GM15510 (cell line): Measurements from ENCODE around the gene RBM20.

ENCODE experiments used
- POLR2A ChIP-seq: IDR thresholded peaks from 3 replicates; pipeline ENCODE4 v1.6.1; 2011; ENCODE audit warnings: borderline replicate concordance; ENCODE audit not compliant: insufficient read length; ENCODE audit errors: extremely low read depth

Gene RBM20

DNA sequence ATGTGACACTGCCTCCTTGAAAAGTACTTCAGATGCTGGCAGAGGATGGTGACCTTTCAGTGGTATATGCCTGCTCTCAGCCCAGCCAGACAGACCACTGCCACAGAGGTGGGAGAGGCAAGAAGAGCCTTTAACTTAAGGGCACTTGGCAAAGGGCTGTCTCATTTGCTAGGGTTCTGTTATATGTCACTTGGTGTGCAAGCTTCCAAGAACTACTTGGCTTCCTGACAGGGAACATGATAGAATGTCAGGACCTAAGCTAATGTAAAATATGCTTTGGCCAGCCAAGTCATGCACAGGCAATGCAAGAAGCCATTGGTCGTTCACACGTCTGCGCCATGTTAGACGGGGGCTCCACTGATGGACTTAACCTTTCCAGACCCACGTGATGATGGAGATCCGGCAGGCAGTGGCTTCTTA lies 54.7 kb downstream of the RBM20 start:
- no peak for TF ChIP-seq POLR2A

DNA sequence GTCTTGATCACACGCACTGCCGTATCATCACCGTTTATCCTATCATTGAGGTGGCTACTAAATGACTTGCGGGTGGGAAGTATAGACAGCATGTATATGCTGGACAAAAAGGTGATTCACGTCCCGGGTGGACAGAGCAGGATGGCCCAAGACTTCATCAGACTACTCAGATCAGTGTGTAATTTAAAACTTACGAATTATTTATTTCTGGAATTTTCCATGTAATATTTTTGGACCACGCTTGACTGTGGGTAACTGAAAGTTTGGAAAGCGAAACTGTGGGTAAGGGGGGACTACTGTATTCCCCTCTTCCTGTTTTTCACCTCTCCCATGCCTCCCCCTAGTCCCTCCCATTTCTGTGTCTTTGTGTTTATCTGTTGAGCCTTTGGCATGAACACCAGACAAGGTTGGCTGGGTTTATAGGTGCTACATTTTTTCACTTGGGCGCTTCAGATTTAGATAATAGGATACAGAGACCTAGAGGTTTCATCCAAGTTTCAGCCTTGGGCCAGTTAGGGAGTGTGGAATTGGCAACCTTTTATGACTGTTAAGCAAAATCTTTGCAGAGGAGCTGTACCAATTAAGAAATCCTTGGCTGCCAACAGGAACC lies 55.8 kb downstream of the RBM20 start:
- TF ChIP-seq POLR2A: no peak

DNA sequence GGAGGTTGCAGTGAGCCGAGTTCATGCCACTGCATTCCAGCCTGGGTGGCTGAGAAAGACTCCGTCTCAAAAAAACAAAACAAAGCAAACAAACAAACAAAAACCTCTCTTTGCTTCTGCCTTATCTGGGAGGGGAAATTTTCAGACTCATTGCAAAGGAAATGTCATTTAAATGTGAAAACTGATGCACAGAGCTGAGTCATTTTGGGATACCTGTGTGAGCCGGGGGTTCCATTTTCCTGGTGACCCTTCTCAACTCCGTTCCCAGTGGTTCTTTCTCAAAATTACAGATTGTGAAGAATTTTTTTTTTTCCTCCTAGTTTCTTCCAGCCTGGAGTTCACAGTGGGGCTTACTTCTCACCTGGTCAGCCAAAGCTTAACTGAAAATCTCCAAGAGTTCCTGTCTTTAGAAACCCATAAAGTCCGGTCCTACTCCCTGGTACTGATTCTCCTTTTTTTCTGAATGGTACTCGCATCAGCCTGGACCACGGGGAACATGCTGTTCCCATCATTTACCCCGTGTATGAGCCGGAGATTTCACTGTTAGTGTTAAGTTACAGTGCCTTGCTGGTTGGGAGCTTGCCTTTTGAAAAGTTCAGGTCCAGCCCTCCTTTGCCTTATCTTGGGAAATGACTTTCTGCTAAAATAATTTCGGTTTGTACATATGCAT lies 56.9 kb downstream of the RBM20 start:
- no peak for TF ChIP-seq POLR2A

DNA sequence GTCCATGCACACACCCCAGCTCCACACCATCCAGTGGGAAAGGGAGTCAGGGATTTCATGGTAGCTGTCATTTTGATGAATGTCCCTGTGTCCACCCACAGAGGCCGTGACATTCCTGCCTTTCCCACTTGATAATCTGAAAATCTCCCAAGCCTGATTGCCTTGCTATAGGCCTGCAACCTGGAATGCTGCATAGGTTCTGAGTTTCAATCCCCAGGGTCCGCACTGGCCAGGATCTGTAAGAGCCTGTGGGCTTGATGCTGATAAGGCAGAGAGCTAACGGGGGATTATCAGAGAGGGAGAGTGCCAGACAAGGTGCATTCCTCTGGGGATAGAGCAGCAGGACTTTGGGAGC lies 57.5 kb downstream of the RBM20 start:
- no peak for TF ChIP-seq POLR2A

DNA sequence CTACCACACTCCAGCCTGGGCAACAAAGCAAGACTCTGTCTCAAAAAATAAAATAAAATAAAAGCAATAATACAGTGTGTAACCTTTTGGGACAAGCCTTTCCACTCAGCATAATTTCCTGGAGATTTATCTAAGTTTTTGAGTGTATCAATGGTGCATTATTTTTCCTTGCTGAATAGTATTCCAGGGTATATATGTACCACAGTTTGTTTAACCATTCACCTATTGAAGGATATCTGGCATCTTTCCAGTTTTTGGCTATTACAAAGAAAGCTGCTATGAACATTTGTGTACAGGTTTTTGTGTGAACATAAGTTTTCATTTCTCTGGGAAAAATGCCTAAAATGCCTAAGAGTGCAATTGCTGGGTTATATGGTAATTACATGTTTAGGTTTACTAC lies 59.9 kb downstream of the RBM20 start:
- TF ChIP-seq POLR2A: no peak

DNA sequence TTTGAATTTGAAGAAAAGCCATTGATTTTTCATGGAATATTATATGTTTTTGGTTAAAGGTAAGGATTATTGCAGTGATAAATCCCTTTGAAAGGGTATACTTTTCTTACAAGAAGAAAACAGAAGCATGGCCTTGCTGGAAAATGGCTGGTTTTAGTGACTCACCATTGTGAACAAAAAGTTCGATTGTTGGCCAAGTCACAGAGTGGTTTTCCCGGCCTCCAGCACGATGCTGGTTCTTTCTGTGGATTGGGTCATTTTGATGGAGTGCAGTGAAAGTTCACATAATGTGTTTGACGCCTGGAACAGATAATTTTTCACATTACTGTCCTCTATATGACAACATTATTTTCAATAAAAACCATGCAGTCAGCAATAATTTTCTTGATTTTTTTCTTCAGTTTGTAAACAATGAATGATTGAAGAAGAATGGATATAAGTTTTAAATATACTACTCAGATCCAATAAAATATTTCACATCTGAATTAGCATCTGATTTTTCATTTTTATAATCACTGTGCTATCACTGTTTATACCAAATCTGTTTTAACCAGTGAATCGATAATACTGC lies 60.9 kb downstream of the RBM20 start:
- TF ChIP-seq POLR2A: no peak

DNA sequence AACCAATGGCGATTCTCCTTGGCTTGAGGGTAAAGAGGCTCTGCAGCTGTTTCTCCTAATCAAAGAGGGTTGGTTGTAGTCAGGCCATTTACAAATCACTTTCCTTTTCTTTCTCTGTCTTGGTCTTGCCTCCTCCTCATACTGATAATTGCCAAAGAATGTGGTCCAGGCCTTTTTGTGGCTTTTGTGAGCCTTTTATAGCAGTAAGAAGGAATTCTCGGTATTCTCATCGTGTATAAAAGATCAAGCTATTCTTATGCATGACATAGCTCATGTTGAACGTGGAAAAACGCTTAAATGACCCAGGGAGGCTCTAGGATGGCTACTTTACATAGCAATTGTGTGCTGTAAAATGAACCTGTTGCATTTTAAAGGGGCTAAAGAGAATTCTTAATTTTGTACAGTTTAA lies 62.6 kb downstream of the RBM20 start:
- TF ChIP-seq POLR2A: no peak

DNA sequence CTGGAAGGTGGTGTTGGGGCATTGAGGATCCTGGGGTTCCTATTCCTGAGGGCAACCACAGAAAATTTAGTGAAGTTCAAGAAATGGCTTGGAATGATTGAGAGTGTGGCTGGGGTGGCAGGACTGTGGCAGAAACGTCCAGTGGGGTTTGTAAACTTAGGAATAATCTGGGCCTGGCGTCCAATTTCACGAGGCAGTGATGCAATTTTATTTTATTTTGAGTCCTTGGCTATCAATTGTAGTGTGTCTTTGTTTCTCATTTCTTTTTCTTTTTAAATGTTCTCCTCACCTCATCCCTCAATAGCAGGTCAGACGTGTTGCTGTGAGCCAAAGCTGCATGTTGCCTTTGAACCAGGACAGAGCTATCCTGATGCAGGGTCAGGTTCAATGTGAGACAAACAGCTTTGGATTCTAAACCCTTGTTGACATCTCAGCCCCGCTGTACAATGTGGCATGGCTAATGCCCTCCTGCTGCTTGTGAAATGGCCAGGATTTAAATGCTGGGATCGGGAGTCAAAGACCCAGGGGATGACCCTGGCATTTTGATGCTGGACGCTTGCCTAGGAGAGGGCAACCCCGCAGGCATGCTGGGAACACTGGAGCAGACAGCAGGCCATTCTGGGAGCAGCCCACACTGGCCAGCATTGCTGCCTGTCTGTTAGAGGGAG lies 64.8 kb downstream of the RBM20 start:
- TF ChIP-seq POLR2A: no peak

DNA sequence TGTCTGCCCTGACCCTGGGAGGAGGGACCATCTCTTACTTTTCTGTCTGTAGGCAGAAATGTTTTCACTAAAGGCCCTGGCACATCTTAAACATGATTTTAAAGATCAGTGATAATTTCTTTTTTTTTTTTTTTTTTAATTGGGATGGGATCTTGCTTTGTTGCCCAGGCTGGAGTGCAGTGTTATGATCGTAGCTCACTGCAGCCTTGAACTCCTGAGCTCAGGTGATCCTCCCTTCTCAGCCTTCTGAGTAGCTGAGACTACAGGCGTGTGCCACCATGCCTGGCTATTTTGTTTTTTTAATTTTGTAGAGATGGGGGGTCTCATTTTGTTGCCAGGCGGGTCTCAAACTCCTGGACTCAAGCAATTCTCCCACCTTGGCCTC lies 65.3 kb downstream of the RBM20 start:
- TF ChIP-seq POLR2A: no peak

DNA sequence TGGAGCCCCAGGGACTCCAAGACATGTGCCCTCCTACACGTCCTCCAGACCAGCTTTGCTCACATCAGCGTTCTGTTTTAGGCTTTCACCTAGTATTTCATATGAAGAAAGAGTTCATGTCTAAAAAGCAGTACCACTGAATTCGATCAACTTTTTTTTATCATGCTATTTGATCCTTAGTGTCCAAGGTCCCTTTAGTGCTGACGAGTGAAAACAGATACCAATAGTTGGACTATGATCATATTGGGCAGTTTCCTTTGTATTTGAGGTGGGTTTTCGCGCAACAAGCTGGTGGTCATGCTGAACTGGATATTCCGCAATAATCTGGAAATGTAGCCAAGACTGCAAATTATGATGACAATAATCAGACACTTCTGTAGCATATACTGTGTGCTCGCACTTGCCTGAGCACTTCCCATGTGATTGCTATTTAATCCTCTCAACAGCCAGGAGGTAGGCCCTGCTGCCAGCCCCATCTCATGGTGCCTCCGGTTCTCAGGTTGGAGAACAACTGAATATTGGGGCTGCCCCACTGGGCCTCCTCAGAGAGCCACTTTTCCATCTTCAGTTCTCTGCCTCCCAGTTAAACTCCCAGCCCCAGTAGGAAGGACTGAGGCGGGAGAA lies 65.9 kb downstream of the RBM20 start:
- no peak for TF ChIP-seq POLR2A

DNA sequence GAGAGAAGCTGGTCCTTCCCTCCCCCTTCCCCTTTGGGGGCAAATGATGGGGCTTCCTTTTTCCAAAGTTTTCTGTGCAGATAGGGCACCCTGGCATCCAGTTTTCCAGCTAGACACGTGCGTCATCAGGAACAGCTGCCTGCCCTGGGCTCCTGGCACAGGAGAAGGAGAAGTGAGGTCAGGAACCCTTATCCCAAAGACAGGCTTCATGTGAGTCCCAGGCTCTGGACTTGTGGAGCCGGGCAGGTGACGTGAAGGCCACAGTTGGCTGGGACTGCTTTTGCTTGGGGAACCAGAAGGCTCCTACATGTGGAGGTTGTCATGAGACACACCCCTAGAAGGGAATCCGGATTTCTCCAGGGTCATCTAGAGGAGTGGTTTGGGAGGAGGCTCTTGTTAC lies 66.5 kb downstream of the RBM20 start:
- no peak for TF ChIP-seq POLR2A

DNA sequence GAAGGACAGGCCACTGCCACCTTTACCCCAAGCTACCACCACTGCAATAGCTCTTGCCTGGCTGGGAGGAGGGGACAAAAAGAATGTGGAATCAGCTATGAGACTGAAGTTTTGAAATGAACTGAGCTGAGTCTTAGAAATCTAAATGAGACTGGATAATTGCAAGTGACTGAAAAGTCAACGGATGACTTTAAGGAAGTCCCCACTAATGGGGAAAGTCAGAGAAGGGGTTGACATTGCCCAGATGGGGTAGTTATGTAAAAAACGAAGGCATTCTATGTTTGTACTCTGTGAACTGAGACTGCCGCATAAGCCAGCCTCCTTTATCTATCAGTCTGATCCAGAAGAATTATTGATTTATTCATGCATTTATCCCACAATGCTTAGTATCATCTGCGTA lies 67.2 kb downstream of the RBM20 start:
- no peak for TF ChIP-seq POLR2A

DNA sequence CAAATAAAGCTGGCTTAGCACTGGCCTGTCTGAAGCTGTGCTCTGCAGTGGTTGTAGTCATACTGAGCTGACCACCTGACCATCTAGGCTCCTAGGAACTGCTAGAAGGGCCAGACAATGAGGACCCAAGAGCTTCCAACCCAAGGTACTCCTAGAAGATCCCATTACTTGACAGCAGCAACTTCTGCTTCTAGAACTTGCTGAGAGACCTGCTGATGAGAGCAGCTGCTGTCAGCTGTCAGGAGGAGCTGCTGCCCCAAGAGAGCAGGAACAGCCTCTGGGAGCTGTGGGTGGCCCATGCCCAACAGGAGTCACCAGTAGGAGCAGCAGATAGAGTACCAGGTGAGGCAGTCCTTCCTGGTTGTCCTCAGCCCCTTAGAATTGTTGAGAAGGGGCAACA lies 70.2 kb downstream of the RBM20 start:
- no peak for TF ChIP-seq POLR2A

DNA sequence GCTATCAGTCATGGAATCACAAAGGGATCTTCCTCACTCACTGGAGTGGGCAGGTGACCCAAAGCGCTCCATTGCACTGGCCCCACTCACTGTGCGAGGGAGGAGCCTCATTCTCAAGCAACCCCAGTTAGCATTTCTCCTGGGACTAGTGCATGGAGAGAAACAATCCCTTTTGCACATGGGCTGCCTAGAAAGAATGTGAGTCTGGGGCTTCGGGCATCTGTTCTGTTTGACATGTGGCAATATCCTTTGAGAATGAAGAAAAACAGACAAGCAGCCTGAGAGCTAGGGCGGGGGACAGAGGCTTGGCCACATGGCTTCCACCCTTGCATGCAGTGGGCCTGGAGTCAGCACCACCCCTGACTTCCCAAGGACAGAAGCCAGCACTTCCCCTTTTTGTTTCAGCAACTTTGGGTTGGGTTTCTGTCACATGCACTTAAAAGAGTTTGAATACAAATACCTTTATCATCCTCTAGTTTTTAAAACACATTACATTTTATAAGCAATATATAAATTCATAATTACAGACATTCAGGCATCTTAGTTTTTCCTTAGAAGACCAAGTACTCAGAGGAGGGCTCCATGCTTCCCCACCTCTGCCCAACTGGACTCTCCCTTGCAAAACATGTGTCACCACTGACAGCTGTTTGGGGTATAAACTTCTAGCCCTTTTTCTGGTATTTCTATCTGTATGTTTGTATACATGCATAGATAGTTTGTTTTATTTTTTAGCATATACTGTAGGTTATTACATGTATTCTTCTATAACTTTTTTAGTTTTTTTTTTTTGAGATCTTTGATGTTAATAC lies 73.8 kb downstream of the RBM20 start:
- TF ChIP-seq POLR2A: no peak
